Neural cell (in vitro differentiated cells): Measurements from ENCODE around the gene MSX2.

Experiments used
- CTCF ChIP-seq: fragments of 450-650 bp; IDR thresholded peaks from 2 replicates; pipeline ENCODE4 v1.5.1; 2014; ENCODE audit warnings: antibody characterized with exemption, mild to moderate bottlenecking, moderate library complexity; ENCODE audit not compliant: poor library complexity, severe bottlenecking
- EP300 ChIP-seq: fragments of 450-650 bp; conservative IDR thresholded peaks from 2 replicates; pipeline ENCODE4 v1.6.1; 2014; ENCODE audit warnings: antibody characterized with exemption, mild to moderate bottlenecking, moderate library complexity; ENCODE audit not compliant: poor library complexity, severe bottlenecking
- EZH2 ChIP-seq: fragments of 200-600, 300-800 bp; shearing (Covaris generic), sonication (generic); IDR thresholded peaks from 2 replicates; pipeline ENCODE4 v1.6.1; 2014; ENCODE audit warnings: antibody characterized with exemption, low read length, borderline replicate concordance, mild to moderate bottlenecking; ENCODE audit not compliant: insufficient read depth, poor library complexity, severe bottlenecking
- MXI1 ChIP-seq: fragments of 450-650 bp; conservative IDR thresholded peaks from 2 replicates; pipeline ENCODE4 v1.6.1; 2014; ENCODE audit warnings: antibody characterized with exemption, mild to moderate bottlenecking; ENCODE audit not compliant: poor library complexity, severe bottlenecking
- POLR2AphosphoS5 ChIP-seq: IDR thresholded peaks from 2 replicates; pipeline ENCODE4 v1.6.1; 2012
- RAD21 ChIP-seq: fragments of 450-650 bp; conservative IDR thresholded peaks from 2 replicates; pipeline ENCODE4 v1.6.1; 2014; ENCODE audit warnings: antibody characterized with exemption, mild to moderate bottlenecking, moderate library complexity
- REST ChIP-seq: IDR thresholded peaks from 2 replicates; pipeline ENCODE4 v1.6.1; 2012; ENCODE audit warnings: borderline replicate concordance
- TAF1 ChIP-seq: IDR thresholded peaks from 2 replicates; pipeline ENCODE4 v1.6.1; 2012; ENCODE audit warnings: low read depth

- TF ChIP-seq REST (no peak), CTCF (no peak), EZH2 (no peak), RAD21 (no peak), TAF1 (no peak), MXI1 (no peak), EP300 (no peak), POLR2AphosphoS5 (no peak)
Measured at GRCh38 chr5:174717826-174718455, 6.4 kb upstream of the MSX2 start.
